ENCODE measurements around the gene ITGA1.
"Not testable (repeated sequence)": the region's sequence is repeated elsewhere in the genome, so short reads cannot be mapped to it uniquely, and the experiment has no call there.

ITGA1 gene

DNA sequence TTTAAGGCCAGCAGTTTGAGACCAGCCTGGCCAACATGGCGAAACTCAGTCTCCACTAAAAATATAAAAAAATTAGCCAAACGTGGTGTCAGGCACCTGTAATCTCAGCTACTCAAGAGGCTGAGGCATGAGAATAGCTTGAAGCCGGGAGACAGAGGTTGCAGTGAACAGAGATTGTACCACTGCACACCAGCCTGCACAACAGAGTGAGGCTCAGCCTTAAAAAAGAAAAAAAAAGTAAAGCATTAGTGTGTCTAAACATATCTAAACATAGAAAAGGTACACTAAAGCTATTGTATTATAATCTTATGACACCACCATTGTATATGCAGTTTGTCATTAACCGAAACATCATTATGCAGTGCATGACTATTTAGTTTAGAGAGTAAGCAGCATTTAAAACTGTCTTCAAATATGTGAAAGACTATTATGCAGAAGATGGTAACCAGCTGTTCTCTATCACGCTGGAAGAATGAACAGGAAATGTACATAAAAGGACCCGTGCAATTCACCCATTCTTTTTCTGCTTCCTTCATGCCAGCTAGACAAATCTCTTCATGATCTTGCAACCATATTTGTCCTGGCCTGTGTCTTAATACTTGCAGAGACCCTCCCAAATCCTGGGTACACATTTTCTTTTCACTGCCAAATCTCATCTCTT is 58.6 kb downstream of the ITGA1 start:
- DNase-seq (ENCODE audit: extremely low read depth, insufficient read length): no peak
- Histone ChIP-seq H3K36me3 (ENCODE audit: control insufficient read depth, insufficient read depth, low read length) (no peaks in the 10 kb centered on the region), H3K27me3 (replicated peaks; ENCODE audit: control insufficient read depth, insufficient read depth, low read length) (no peaks in the 10 kb centered on the region), H3K4me3 (replicated peaks; ENCODE audit: low read depth, low read length) (no peak overlapping the region)
- no peak for TF ChIP-seq CTCF (IDR thresholded peaks at IDR 0.05; ENCODE audit: insufficient read depth, low read length, poor library complexity, severe bottlenecking)

GRCh38 chr5:52848688-52849087 is 61.0 kb downstream of the ITGA1 start:
- not testable (repeated sequence) for H3K4me3 ChIP-seq (replicated peaks; ENCODE audit: low read depth, low read length); H3K36me3 ChIP-seq (ENCODE audit: control insufficient read depth, insufficient read depth, low read length); H3K27me3 ChIP-seq (replicated peaks; ENCODE audit: control insufficient read depth, insufficient read depth, low read length); DNase-seq (ENCODE audit: extremely low read depth, insufficient read length)

GRCh38 chr5:52849544-52849943 is 61.8 kb downstream of the ITGA1 start:
- DNase-seq (ENCODE audit: extremely low read depth, insufficient read length): no peak
- no peaks in the 10 kb centered on the region for H3K36me3 ChIP-seq (ENCODE audit: control insufficient read depth, insufficient read depth, low read length)
- no peak overlapping the region for H3K4me3 ChIP-seq (replicated peaks; ENCODE audit: low read depth, low read length)
- no peak for TF ChIP-seq CTCF (IDR thresholded peaks at IDR 0.05; ENCODE audit: insufficient read depth, low read length, poor library complexity, severe bottlenecking)
- no peaks in the 10 kb centered on the region for H3K27me3 ChIP-seq (replicated peaks; ENCODE audit: control insufficient read depth, insufficient read depth, low read length)

DNA sequence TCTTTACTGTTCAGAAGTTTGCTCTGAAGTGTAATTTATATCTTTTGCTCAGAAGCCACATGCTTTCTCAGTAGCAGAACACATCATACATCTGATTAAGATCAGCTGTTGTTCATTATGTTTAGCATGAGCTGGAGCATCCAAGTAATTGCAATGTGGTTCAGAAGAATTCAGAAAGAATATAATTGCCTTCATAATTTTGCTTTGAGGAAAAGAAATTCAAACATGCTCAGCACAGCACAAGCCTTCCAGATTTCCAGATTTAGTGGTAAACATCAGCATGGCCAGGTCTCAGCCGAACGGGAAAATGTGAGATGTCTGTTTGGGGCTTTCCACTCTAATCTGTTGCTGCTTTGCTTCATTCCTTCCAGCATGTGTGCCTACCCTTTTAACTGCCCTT is 65.9 kb downstream of the ITGA1 start:
- DNase-seq (ENCODE audit: extremely low read depth, insufficient read length): no peak
- TF ChIP-seq CTCF (IDR thresholded peaks at IDR 0.05; ENCODE audit: insufficient read depth, low read length, poor library complexity, severe bottlenecking): no peak
- no peaks in the 10 kb centered on the region for H3K27me3 ChIP-seq (replicated peaks; ENCODE audit: control insufficient read depth, insufficient read depth, low read length)
- H3K4me3 ChIP-seq (replicated peaks; ENCODE audit: low read depth, low read length): no peak overlapping the region
- no peaks in the 10 kb centered on the region for H3K36me3 ChIP-seq (ENCODE audit: control insufficient read depth, insufficient read depth, low read length)

DNA sequence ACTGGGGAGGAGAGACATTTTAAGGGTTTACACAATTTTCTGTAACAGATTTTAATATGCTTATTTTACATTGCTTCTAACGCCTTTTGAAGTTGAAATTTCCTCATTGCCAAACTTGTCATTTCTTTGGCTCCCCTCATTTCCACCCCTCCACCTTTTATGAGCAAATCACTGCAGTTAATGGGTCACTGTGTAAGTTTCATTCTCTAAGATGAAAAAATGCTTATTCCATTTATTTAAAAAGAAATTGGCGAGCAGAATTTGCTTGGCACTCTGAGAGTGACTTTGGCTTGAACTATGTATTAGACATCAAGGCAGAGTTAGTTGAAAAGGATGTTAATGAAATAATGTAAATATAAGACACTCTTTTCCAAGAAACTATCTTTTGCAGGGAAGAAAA is 66.6 kb downstream of the ITGA1 start:
- no peak for TF ChIP-seq CTCF (IDR thresholded peaks at IDR 0.05; ENCODE audit: insufficient read depth, low read length, poor library complexity, severe bottlenecking)
- no peak for DNase-seq (ENCODE audit: extremely low read depth, insufficient read length)
- Histone ChIP-seq H3K27me3 (replicated peaks; ENCODE audit: control insufficient read depth, insufficient read depth, low read length) (no peaks in the 10 kb centered on the region), H3K4me3 (replicated peaks; ENCODE audit: low read depth, low read length) (no peak overlapping the region), H3K36me3 (ENCODE audit: control insufficient read depth, insufficient read depth, low read length) (no peaks in the 10 kb centered on the region)

DNA sequence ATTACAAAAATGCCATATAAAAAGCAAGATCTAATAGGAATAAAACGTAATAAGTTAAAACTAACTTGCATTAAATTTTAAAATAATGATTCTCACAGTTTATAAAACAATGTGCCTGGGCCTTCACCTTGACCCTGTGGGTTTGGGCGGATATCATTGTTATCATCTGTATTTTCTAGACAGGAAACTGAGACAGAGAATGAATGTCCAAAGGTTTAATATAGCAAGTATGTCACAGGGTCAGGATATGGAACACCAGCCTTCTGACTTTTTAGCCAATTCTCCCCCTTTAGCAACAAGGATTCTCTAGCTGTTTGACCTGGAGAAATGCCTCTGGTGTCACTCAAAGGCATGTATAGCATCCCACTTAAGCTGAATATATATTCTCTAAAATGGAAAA is 67.2 kb downstream of the ITGA1 start:
- DNase-seq (ENCODE audit: extremely low read depth, insufficient read length): no peak
- Histone ChIP-seq H3K27me3 (replicated peaks; ENCODE audit: control insufficient read depth, insufficient read depth, low read length) (no peaks in the 10 kb centered on the region), H3K4me3 (replicated peaks; ENCODE audit: low read depth, low read length) (no peak overlapping the region), H3K36me3 (ENCODE audit: control insufficient read depth, insufficient read depth, low read length) (no peaks in the 10 kb centered on the region)
- no peak for TF ChIP-seq CTCF (IDR thresholded peaks at IDR 0.05; ENCODE audit: insufficient read depth, low read length, poor library complexity, severe bottlenecking)
